T-helper 2 cell treated with Interferon-gamma antibody and Interleukin-4, amounts not matched to agents 100 ng/mL and 5 ng/mL, for 36 hours (primary cell): Measurements from ENCODE around the gene RNGTT. TPM values are rescaled to one million over a fixed set of nuclear protein-coding genes. Genes with fewer than 3 reads are reported as not detected.
"Not testable (repeated sequence)": the region's sequence is repeated elsewhere in the genome, so short reads cannot be mapped to it uniquely, and the experiment has no call there.

Source experiments
- intact Hi-C: fragments of 100-400 bp; cut with micrococcal nuclease; formaldehyde crosslinking; loops from one replicate; pipeline ENCODE4 v1.15.1; 2023
- total RNA-seq: library from RNA; stranded (reverse); gene quantifications from 2 replicates; pipeline ENCODE4 v1.2.3, GENCODE V29; 2022

Gene RNGTT
- total RNA-seq, 1 donor from 2014 or later: 23.0 TPM

GRCh38 chr6:88823998-88824397 lies 139.4 kb downstream of the RNGTT start:
- intact Hi-C loops: no loop called here

- intact Hi-C loops: no loop called here
Measured at GRCh38 chr6:88815491-88815890, 147.9 kb downstream of the RNGTT start.

DNA sequence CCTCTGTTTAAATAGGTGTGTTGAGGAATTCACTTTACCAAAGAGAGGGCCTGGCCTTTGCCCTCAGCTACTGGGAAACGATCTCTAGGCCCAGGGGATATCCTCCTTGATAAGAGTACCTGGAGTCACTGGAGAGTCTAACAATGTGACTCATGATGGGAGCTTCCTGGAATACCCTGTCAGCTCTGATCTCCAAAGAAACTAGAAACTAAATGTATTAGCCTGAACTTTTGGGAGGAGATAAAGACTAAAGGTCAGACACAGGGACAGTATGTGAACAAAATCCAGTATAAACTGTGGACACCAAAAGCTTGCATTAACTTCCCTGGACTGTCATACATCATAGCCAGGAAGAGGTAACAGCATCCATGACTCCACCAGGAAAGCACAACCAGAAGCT lies 148.5 kb downstream of the RNGTT start:
- intact Hi-C loops: no loop called here

GRCh38 chr6:88813045-88813444 lies 150.4 kb downstream of the RNGTT start:
- intact Hi-C loops: no loop called here

- intact Hi-C loops: no loop called here
Measured at GRCh38 chr6:88810701-88811100, 152.7 kb downstream of the RNGTT start.

- intact Hi-C loops: no loop called here
Measured at GRCh38 chr6:88810089-88810488, 153.3 kb downstream of the RNGTT start.

- intact Hi-C loops: no loop called here
Measured at GRCh38 chr6:88808381-88808780, 155.0 kb downstream of the RNGTT start.

DNA sequence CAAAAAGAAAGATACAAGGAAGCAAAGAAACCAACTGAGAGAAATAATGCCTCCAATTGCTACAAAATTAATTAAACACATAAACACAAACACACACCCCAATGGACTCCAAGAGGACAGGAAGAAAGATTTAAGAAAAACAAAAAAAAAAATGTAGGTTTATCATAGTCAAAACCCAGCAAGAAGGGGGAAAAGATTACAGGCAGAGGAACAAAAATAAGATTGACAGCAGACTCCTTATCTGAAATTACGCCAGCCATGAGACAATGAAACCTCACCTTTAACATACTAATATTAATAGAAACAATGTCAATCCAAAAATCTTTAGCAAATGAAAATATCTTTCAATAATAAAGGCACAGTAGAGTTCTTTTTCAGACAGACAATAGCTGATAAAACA lies 155.8 kb downstream of the RNGTT start:
- intact Hi-C loops: no loop called here

GRCh38 chr6:88806728-88807127 lies 156.7 kb downstream of the RNGTT start:
- intact Hi-C loops: no loop called here

- intact Hi-C loops: no loop called here
Measured at GRCh38 chr6:88804701-88805100, 158.7 kb downstream of the RNGTT start.

DNA sequence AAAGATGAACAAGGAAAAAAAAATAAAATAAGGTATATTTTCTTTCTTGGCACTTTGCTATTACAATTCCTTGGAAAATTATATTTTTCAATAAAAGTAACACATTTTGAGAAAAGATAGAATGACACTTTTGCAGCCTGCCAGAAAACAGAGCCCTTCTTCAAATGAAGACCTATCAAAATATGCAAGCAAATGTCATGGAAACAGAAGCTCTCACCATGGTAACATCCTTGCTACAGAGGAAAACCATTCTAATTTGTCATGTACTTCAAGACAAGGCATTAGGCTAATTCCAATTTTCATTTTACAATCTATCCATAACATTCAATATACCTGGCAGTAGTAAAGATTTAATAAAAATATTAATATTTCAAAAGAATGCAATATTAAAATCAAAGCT lies 177.9 kb downstream of the RNGTT start:
- intact Hi-C loops: no loop called here

DNA sequence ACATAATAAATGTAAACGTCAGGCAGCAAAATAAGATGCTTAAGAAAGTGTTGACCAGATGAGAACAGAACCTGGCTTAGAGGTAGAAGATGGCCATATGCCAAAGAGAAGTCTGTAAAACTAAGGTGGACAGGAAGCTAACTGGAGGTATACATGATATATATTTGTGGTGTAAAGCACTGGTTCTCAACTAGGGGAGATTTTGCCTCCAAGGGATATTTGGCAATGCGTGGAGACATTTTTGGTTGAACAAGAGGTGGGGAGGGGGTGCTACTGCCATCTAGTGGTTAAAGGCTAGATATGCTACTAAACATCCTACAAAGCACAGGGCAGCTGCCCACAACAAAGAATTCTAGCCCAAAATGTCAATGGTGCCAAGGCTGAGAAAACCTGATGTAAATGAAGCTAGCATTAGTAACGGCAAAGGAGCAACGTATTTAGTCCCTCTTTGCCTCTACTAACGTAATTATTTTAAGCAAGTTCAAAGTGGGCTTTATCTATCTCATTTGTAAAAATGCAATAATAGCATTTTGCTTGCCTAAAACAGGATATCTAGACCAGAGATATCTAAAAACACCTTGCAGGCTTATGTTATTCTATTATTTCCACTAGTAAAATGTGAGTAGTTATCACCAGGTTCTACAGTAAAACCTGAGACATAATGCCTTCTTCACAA lies 182.6 kb downstream of the RNGTT start:
- intact Hi-C loops: loop anchor here (2.0 to 5.0 kb wide), 2 partner anchors 90 to 849 kb away; no protein-coding TSS in a partner anchor

DNA sequence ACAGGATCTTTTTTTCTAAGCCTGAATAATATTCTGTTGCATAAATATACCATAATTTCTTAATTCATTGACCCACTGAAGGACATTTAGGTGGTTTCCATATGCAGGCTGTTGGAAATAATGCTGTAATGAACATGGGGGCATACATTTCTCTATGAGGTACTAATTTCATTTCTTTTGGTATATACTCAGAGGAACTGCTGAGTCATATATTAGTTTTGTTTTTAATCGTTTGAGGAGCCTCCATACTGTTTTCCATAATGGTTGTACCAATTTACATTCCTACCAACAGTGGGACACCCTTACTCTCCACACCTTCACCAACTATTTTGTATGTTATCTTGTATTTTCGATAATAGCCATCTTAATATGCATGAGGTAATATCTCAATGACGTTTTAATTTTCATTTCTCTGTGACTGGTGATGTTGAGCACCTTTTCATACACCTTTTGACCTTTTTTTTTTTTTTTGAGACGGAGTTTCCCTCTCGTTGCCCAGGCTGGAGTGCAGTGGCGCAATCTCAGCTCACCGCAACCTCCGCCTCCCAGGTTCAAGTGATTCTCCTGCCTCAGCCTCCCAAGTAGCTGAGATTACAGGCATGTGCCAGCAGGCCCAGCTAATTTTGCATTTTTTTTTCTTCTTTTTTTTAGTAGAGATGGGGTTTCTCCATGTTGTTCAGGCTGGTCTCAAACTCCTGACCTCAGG lies 187.4 kb downstream of the RNGTT start:
- intact Hi-C loops: no loop called here

DNA sequence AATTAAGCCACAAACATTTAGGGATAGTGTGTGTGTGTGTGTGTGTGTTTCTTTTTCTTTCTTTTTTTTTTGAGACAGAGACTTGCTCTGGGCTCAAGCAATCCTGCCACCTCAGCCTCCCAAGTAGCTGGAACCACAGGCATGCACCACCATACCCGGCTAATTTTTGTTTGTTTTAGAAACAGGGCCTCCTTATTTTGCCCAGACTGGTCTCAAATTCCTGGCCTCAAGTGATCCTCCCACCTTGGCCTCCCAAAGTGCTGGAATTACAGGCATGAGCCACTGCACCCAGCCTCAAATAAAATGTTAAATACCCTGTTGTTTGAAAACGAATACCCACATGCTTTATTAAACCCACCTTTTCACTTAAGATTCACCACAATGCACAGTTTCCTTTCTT lies 195.3 kb downstream of the RNGTT start:
- intact Hi-C loops: not testable (repeated sequence)

GRCh38 chr6:88764081-88764480 lies 199.3 kb downstream of the RNGTT start:
- intact Hi-C loops: no loop called here

GRCh38 chr6:88763160-88763559 lies 200.3 kb downstream of the RNGTT start:
- intact Hi-C loops: no loop called here

GRCh38 chr6:88761237-88762031 lies 202.0 kb downstream of the RNGTT start:
- intact Hi-C loops: no loop called here

GRCh38 chr6:88760091-88760490 lies 203.3 kb downstream of the RNGTT start:
- intact Hi-C loops: no loop called here

- intact Hi-C loops: no loop called here
Measured at GRCh38 chr6:88750936-88751335, 212.5 kb downstream of the RNGTT start.

DNA sequence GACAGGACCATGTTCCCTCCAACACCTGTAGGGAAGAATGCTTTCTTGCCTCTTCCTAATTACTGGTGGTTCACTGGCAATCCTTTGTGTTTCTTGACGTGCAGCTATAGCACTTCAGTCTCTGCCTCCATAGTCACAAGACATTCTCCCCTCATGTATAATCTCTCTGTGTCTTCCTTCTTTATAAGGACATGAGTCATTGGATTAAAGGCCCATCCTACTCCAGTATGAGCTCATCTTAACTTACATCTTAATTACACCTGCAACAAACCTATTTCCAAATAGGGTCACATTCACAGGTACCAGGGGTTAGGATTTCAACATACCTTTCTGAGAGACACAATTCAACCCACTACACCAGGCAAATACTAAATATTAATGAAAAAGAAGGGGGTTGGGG lies 213.6 kb downstream of the RNGTT start:
- intact Hi-C loops: no loop called here

GRCh38 chr6:88748141-88748540 lies 215.3 kb downstream of the RNGTT start:
- intact Hi-C loops: no loop called here

DNA sequence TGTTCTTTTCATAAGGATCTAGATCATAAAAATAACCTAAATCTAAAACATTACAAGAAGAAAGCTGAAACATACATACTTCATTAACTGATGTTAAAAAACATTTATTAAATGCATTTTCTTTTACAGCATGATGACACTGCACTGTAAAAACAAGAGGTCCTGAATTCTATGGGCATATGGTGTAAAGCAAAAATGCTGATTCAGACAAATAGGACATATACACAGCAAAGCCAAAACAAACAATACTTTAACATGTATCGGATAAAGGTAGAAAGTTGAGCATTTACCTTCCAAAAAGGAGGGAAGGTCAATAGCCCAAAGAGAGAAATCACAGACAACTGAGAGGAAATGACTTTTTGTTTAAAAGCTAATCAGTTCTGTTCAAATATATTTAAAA lies 221.5 kb downstream of the RNGTT start:
- intact Hi-C loops: no loop called here
